Measurements from ENCODE around the gene ZBTB24.

ZBTB24 gene

GRCh38 chr6:109451376-109451775, 31.6 kb downstream of the ZBTB24 start:
- no peaks in the 10 kb centered on the region for H3K27me3 Mint-ChIP-seq
- H3K9me3 Mint-ChIP-seq, result no peaks in the 10 kb centered on the region
- H3K4me3 Mint-ChIP-seq, result no peak overlapping the region
- H3K4me1 Mint-ChIP-seq, result peaks cover 46% of the 10 kb centered on the region
- H3K27ac Mint-ChIP-seq (ENCODE audit: low read depth), result no peak overlapping the region
- no peak for DNase-seq (ENCODE audit: low spot score in 2 of 2)
- no peak for ATAC-seq (replicated peaks; ENCODE audit: extremely low read depth, poor library complexity, severe bottlenecking)
- peaks cover 26% of the 10 kb centered on the region for H3K36me3 Mint-ChIP-seq (ENCODE audit: insufficient read depth)

GRCh38 chr6:109450801-109451200, 32.2 kb downstream of the ZBTB24 start:
- no peaks in the 10 kb centered on the region for H3K9me3 Mint-ChIP-seq
- H3K27ac Mint-ChIP-seq (ENCODE audit: low read depth), result no peak overlapping the region
- DNase-seq (ENCODE audit: low spot score in 2 of 2), result no peak
- peaks cover 46% of the 10 kb centered on the region for H3K4me1 Mint-ChIP-seq
- H3K4me3 Mint-ChIP-seq, result no peak overlapping the region
- H3K36me3 Mint-ChIP-seq (ENCODE audit: insufficient read depth), result peaks cover 28% of the 10 kb centered on the region
- ATAC-seq (replicated peaks; ENCODE audit: extremely low read depth, poor library complexity, severe bottlenecking), result no peak
- no peaks in the 10 kb centered on the region for H3K27me3 Mint-ChIP-seq

GRCh38 chr6:109449795-109450673, 33.0 kb downstream of the ZBTB24 start:
- no peak for DNase-seq (ENCODE audit: low spot score in 2 of 2)
- Mint-ChIP-seq H3K36me3 (ENCODE audit: insufficient read depth) (peaks cover 25% of the 10 kb centered on the region), H3K4me1 (peaks cover 42% of the 10 kb centered on the region), H3K27me3 (no peaks in the 10 kb centered on the region), H3K27ac (ENCODE audit: low read depth) (peak overlapping the region; percentile 8), H3K9me3 (no peaks in the 10 kb centered on the region), H3K4me3 (peak overlapping the region; percentile 55)
- ATAC-seq (replicated peaks; ENCODE audit: extremely low read depth, poor library complexity, severe bottlenecking), result peak; percentile 45

- Mint-ChIP-seq H3K4me3 (peak overlapping the region; percentile 55), H3K36me3 (ENCODE audit: insufficient read depth) (peaks cover 20% of the 10 kb centered on the region), H3K9me3 (no peaks in the 10 kb centered on the region), H3K4me1 (peaks cover 34% of the 10 kb centered on the region), H3K27me3 (no peaks in the 10 kb centered on the region), H3K27ac (ENCODE audit: low read depth) (peak overlapping the region; percentile 8)
- ATAC-seq (replicated peaks; ENCODE audit: extremely low read depth, poor library complexity, severe bottlenecking) (no peak), DNase-seq (ENCODE audit: low spot score in 2 of 2) (no peak)
These were observed 33.8 kb downstream of the ZBTB24 start for GRCh38 chr6:109449064-109449794.

GRCh38 chr6:109448615-109449014, 34.4 kb downstream of the ZBTB24 start:
- Mint-ChIP-seq H3K27ac (ENCODE audit: low read depth) (no peak overlapping the region), H3K36me3 (ENCODE audit: insufficient read depth) (peaks cover 19% of the 10 kb centered on the region), H3K4me1 (peaks cover 29% of the 10 kb centered on the region), H3K4me3 (peak overlapping the region; percentile 21), H3K9me3 (no peaks in the 10 kb centered on the region), H3K27me3 (no peaks in the 10 kb centered on the region)
- ATAC-seq (replicated peaks; ENCODE audit: extremely low read depth, poor library complexity, severe bottlenecking), result no peak
- no peak for DNase-seq (ENCODE audit: low spot score in 2 of 2)

- Mint-ChIP-seq H3K4me3 (peak overlapping the region; percentile 21), H3K27me3 (no peaks in the 10 kb centered on the region), H3K36me3 (ENCODE audit: insufficient read depth) (peaks cover 19% of the 10 kb centered on the region), H3K9me3 (no peaks in the 10 kb centered on the region), H3K4me1 (peaks cover 35% of the 10 kb centered on the region), H3K27ac (ENCODE audit: low read depth) (no peak overlapping the region)
- ATAC-seq (replicated peaks; ENCODE audit: extremely low read depth, poor library complexity, severe bottlenecking), result no peak
- no peak for DNase-seq (ENCODE audit: low spot score in 2 of 2)
These were observed 35.0 kb downstream of the ZBTB24 start for GRCh38 chr6:109447878-109448555.

GRCh38 chr6:109447087-109447486, 35.9 kb downstream of the ZBTB24 start:
- peaks cover 45% of the 10 kb centered on the region for H3K4me1 Mint-ChIP-seq
- H3K9me3 Mint-ChIP-seq, result no peaks in the 10 kb centered on the region
- DNase-seq (ENCODE audit: low spot score in 2 of 2) (no peak), ATAC-seq (replicated peaks; ENCODE audit: extremely low read depth, poor library complexity, severe bottlenecking) (no peak)
- peaks cover 19% of the 10 kb centered on the region for H3K36me3 Mint-ChIP-seq (ENCODE audit: insufficient read depth)
- H3K4me3 Mint-ChIP-seq, result no peak overlapping the region
- H3K27me3 Mint-ChIP-seq, result no peaks in the 10 kb centered on the region
- no peak overlapping the region for H3K27ac Mint-ChIP-seq (ENCODE audit: low read depth)

- DNase-seq (ENCODE audit: low spot score in 2 of 2) (no peak), ATAC-seq (replicated peaks; ENCODE audit: extremely low read depth, poor library complexity, severe bottlenecking) (no peak)
- Mint-ChIP-seq H3K36me3 (ENCODE audit: insufficient read depth) (peaks cover 21% of the 10 kb centered on the region), H3K9me3 (no peaks in the 10 kb centered on the region), H3K27ac (ENCODE audit: low read depth) (peak overlapping the region; percentile 44), H3K27me3 (no peaks in the 10 kb centered on the region), H3K4me3 (no peak overlapping the region), H3K4me1 (peaks cover 50% of the 10 kb centered on the region)
These were observed 36.5 kb downstream of the ZBTB24 start for GRCh38 chr6:109446541-109446940.

- peaks cover 23% of the 10 kb centered on the region for H3K36me3 Mint-ChIP-seq (ENCODE audit: insufficient read depth)
- peak overlapping the region; percentile 44 for H3K27ac Mint-ChIP-seq (ENCODE audit: low read depth)
These were observed 36.9 kb downstream of the ZBTB24 start for GRCh38 chr6:109446072-109446471.

GRCh38 chr6:109445382-109445781, 37.6 kb downstream of the ZBTB24 start:
- H3K36me3 Mint-ChIP-seq (ENCODE audit: insufficient read depth), result peaks cover 23% of the 10 kb centered on the region
- H3K27me3 Mint-ChIP-seq, result no peaks in the 10 kb centered on the region
- DNase-seq (ENCODE audit: low spot score in 2 of 2), result no peak
- H3K4me1 Mint-ChIP-seq, result peaks cover 51% of the 10 kb centered on the region
- peak overlapping the region; percentile 32 for H3K27ac Mint-ChIP-seq (ENCODE audit: low read depth)
- H3K9me3 Mint-ChIP-seq, result no peaks in the 10 kb centered on the region
- no peak overlapping the region for H3K4me3 Mint-ChIP-seq
- no peak for ATAC-seq (replicated peaks; ENCODE audit: extremely low read depth, poor library complexity, severe bottlenecking)

More at GRCh38 chr6:109446072-109446471, 36.9 kb downstream of the ZBTB24 start:
- Mint-ChIP-seq H3K4me3 (no peak overlapping the region), H3K4me1 (peaks cover 55% of the 10 kb centered on the region), H3K27me3 (no peaks in the 10 kb centered on the region), H3K9me3 (no peaks in the 10 kb centered on the region)
- DNase-seq (ENCODE audit: low spot score in 2 of 2) (no peak), ATAC-seq (replicated peaks; ENCODE audit: extremely low read depth, poor library complexity, severe bottlenecking) (no peak)

GRCh38 chr6:109443425-109443950, 39.5 kb downstream of the ZBTB24 start:
- H3K36me3 Mint-ChIP-seq (ENCODE audit: insufficient read depth), result peaks cover 22% of the 10 kb centered on the region
- H3K4me1 Mint-ChIP-seq, result peaks cover 39% of the 10 kb centered on the region
- no peaks in the 10 kb centered on the region for H3K9me3 Mint-ChIP-seq
- H3K4me3 Mint-ChIP-seq, result no peak overlapping the region
- H3K27me3 Mint-ChIP-seq, result no peaks in the 10 kb centered on the region
- DNase-seq (ENCODE audit: low spot score in 2 of 2), result no peak
- ATAC-seq (replicated peaks; ENCODE audit: extremely low read depth, poor library complexity, severe bottlenecking), result no peak
- peak overlapping the region; percentile 16 for H3K27ac Mint-ChIP-seq (ENCODE audit: low read depth)

GRCh38 chr6:109442393-109442924, 40.6 kb downstream of the ZBTB24 start:
- Mint-ChIP-seq H3K4me1 (peaks cover 28% of the 10 kb centered on the region), H3K36me3 (ENCODE audit: insufficient read depth) (peaks cover 20% of the 10 kb centered on the region), H3K4me3 (peak overlapping the region; percentile 95), H3K27ac (ENCODE audit: low read depth) (peak overlapping the region; percentile 95), H3K27me3 (no peaks in the 10 kb centered on the region), H3K9me3 (no peaks in the 10 kb centered on the region)
- ATAC-seq (replicated peaks; ENCODE audit: extremely low read depth, poor library complexity, severe bottlenecking), result no peak
- DNase-seq (ENCODE audit: low spot score in 2 of 2), result no peak
